Measurements from ENCODE around the gene PPM1H.

DNA sequence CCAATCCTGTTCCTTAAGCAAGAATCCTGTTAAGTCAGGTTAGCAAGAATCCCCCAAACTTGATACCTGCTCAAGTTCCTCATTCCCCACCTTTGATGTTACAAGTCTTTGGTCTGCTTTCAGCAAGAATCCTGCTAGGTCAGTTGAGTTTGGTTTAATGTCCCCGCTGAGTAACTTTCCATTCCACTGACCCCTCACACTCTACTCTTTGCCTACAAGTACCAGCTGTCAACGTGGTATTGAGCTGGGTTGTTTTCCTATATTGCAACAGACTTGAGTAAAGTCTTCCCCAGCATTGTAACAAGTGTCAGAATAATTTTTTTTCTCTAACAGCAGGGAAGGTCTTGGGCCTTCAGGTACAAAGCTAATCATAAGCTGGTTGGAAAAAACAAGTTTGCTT lies 6.3 kb downstream of the PPM1H start:
- TF ChIP-seq POLR2A (IDR thresholded peaks at IDR 0.05; ENCODE audit: low read length) (no peak), GATA1 (IDR thresholded peaks at IDR 0.05; ENCODE audit: low read depth, low read length) (no peak)
